Activated CD8-positive, alpha-beta memory T cell treated with anti-CD3 and anti-CD28 coated beads for 36 hours (primary cell): ENCODE data around the gene PPCDC. TPM values are rescaled to one million over a fixed set of nuclear protein-coding genes. Genes with fewer than 3 reads are reported as not detected.
"Not testable (repeated sequence)": the region's sequence is repeated elsewhere in the genome, so short reads cannot be mapped to it uniquely, and the experiment has no call there.

ENCODE experiments used
- CTCF ChIA-PET: fragments of 350-600 bp; sonication (Branson Sonifier 250); formaldehyde crosslinking; loops from one replicate; lab custom pipeline; 2021; ENCODE audit warnings: antibody characterized with exemption; lab: Charles Lee
- POLR2A ChIA-PET: fragments of 350-600 bp; sonication (Branson Sonifier 250); formaldehyde crosslinking; loops from one replicate; lab custom pipeline; 2021; ENCODE audit warnings: antibody characterized with exemption; lab: Charles Lee
- total RNA-seq, 2 experiments: library from RNA; stranded (reverse); gene quantifications; one replicate each; pipeline ENCODE4 v1.2.3, GENCODE V29; 2021

The PPCDC gene
- total RNA-seq, 2 experiments from 2014 or later: 32.4 to 34.2 TPM

DNA sequence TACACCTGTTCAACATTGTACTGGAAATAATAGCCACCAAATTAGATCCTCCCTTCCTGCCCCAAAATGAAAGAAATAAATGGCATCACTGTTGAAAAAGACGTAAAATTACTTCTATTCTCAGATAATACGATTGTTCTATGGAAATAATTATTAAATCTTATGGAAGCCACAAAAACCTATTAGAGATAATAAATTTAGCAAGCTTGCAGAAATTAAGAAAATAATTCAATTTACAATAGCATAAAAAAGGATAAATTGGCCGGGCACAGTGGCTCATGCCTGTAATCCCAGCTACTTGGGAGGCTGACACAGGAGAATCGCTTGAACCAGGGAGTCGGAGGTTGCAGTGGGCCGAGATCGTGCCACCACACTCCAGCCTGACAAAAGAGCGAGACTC is 57.8 kb downstream of the PPCDC start:
- CTCF ChIA-PET: interaction anchor here (1.0 kb wide), 1 partner anchor 16 kb away, joined by 3 read pairs; no protein-coding TSS in a partner anchor
- POLR2A ChIA-PET: interaction anchor here (0.7 kb wide), 1 partner anchor 18 kb away, joined by 8 read pairs; no protein-coding TSS in a partner anchor

DNA sequence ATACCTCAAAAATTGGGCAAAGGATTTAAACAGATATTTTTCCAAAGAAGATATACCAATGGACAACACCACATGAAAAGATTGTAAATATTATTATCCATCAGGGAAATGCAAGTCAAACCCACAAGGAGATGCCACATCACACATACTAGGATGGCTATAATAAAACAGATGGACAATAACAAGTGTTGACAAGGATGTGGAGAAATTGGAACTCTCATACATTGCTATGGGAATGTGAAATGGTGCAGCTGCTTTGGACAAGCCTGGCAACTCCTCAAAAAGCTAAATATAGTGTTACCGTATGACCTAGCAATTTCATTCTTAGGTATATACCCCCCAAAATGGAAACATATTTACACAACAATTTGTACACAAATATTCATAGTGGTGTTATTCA is 59.3 kb downstream of the PPCDC start:
- CTCF ChIA-PET: no interaction called here
- POLR2A ChIA-PET: no interaction called here

DNA sequence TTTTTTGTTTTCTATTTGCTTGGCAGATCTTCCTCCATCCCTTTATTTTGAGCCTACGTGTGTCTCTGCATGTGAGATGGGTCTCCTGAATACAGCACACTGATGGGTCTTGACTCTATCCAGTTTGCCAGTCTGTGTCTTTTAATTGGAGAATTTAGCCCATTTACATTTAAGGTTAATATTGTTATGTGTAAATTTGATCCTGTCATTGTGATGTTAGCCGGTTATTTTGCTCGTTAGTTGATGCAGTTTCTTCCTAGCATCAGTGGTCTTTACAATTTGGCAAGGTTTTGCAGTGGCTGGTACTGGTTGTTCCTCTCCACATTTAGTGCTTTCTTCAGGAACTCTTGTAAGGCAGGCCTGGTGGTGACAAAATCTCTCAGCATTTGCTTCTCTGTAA is 62.3 kb downstream of the PPCDC start:
- POLR2A ChIA-PET, CTCF ChIA-PET: not testable (repeated sequence)

DNA sequence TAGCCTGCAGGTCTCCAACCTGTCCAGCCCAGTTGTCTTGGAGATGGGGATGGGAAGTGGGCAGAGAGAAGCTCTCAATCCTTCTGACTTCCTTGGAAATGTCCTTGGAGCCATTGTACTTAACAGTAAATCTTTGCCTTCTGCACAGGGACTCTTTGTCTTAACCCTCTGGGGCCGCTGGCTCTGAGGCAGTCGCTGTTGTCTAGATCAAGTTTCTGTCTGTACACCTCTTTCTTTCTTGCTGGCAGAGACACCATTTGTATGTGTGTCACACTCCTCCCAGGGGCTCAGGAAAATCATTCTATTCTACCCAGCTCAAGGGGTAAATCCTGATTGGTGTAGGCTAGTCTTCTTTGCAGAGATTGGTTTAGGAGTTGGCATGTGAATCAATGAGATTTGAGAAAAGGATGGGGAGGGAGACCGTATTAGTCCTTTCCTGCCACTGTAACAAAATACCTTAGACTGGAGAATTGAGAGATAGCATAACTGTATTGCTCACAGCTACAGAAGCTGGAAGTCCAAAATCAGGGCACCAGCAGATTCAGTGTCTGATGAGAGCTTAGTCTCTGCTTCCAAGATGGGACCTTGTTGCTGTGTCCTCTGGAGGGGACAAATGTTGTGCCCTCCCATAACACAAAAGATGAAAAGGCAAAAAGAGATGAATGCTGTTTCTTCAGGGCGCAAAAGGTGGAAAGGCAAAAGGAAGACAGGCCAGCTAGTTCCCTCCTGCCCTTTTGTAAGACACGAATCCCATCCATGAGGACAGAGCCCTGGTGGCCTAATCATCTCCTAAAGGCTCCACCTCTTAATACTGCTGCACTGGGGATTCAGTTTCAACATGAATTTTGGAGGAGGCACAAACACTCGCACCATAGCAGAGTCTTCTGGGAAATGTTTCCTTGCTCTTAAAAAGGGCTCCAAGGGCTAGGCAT is 66.3 kb downstream of the PPCDC start:
- CTCF ChIA-PET: interaction anchor here (0.5 to 1.0 kb wide), 2 partner anchors 24 to 60 kb away, joined by 3 to 4 read pairs; no protein-coding TSS in a partner anchor
- POLR2A ChIA-PET: no interaction called here

DNA sequence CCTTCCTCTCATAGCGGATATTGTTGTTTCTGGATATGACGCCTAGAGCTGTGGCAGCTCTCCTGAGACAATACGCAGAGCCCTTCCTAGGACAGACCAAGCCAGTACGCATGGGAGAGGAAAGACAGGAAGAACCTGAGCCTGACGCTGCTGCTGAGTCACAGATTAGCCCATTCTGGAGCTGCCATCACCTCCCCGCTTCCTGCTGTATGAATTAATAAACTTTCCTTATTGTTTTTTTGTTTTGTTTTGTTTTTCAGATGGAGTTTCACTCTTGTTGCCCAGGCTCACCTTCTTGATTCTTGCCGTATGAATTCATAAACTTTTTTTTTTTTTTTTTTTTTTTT is 67.0 kb downstream of the PPCDC start:
- POLR2A ChIA-PET: no interaction called here
- CTCF ChIA-PET: interaction anchor here (0.5 to 1.0 kb wide), 2 partner anchors 23 to 61 kb away, joined by 3 to 4 read pairs; no protein-coding TSS in a partner anchor

DNA sequence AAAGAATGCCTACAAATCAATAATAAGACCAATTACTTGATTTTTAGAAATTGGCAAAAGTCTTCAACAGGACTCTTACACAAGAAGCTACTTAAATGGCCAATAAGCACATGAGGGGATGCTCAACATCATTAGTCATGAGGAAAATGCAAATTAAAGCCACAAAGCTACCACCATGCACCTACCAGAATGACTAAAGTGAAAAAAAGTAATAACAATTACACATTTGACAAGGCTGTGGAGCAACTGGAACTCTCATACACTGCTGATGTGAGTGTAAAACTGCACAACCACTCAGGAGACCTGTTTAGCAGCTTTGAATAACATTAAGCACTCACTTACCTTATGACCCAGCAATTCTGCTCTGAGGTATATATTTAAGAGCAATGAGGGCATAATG is 68.4 kb downstream of the PPCDC start:
- ChIA-PET POLR2A (interaction anchor here (0.9 kb wide), 1 partner anchor 30 kb away, joined by 4 read pairs; no protein-coding TSS in a partner anchor), CTCF (no interaction called here)

DNA sequence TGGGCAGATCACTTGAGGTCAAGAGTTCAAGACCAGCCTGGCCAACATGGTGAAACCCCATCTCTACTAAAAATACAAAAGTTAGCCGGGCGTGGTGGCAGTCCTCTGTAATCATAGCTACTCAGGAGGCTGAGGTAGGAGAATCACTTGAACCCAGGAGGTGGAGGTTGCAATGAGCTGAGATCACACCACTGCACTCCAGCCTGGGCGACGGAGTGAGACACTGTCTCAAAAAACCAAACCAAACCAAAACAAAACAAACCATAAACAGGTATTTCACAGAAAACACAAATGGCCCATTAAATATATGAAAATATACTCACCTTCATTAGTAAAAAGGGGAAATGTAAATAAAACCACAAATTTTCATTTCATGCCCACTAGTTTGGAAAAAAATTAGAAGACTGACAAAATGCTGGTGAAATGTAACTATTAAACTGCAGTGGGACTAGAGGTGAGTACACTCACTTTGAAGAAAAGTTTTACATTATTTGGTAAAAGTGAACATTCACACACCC is 71.6 kb downstream of the PPCDC start:
- CTCF ChIA-PET, POLR2A ChIA-PET: not testable (repeated sequence)

DNA sequence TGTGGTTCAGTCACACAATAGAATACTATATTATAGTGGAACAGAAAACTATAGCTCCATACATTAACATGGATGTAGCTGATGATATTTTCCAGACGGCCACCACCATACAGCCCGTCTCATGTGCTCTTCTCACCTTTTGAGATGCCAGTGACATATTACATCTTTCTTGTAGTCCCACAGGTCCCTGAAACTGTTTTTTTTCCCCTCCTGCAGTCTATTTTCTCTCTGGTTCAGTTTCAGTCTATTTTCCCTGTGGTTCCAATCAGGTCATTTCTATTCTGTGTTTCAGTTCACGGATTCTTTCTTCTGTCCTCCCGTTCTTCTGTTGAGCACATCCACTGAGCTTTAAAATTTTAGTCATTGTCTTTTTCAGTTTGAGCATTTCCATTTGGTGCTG is 72.2 kb downstream of the PPCDC start:
- POLR2A ChIA-PET: no interaction called here
- CTCF ChIA-PET: interaction anchor here (0.7 kb wide), 1 partner anchor 109 kb away, joined by 3 read pairs; no protein-coding TSS in a partner anchor

DNA sequence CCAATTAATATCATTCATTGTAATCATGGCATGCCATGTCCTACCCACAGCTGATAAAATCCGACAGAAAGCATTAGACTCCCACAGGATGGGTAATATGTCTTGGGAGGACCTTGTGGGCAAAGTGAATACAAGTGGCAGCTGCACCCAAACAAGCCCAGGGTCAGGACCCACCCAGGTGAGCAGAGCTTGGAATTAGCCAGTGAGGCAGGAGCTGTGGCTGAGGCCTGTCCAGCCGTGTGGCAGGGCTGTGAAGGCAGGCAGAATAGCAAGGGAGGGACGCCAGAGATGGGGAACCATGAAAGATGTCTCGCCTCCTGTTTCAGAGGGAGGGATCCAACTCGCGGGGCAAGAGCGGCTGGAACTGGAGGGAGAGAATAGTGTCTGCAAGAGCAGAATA is 74.5 kb downstream of the PPCDC start:
- ChIA-PET POLR2A (no interaction called here), CTCF (interaction anchor here (0.9 kb wide), 1 partner anchor 17 kb away, joined by 3 read pairs; no protein-coding TSS in a partner anchor)

DNA sequence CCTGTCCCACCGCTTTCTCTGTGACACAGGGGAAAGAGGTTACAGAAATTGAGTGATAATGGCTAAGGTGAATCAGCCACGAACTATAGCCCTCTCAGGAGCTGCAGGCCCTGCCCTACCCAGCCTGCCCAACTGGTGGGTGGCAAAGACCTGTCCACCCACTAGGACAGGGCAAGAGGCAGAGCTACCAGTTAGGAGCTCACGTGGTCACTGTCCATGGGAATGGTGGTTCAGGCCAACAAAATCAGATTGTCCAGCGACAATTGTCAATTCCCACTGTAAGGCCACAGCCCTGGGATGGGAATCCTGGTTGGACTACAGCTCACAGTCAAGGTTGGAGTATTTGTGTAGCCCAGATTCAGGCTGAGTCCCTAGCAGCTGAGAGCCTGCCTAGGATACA is 75.0 kb downstream of the PPCDC start:
- POLR2A ChIA-PET: no interaction called here
- CTCF ChIA-PET: interaction anchor here (0.8 kb wide), 1 partner anchor 10 kb away, joined by 3 read pairs; no protein-coding TSS in a partner anchor

Other genes starting within 250 kb of the PPCDC start
- gene CSK, start 241.5 kb upstream of the PPCDC start, total RNA-seq: 100 to 1,000 TPM; 289 to 301 TPM
- gene LMAN1L, start 210.8 kb upstream of the PPCDC start, total RNA-seq: under 1 TPM in 1 of 2 experiments, not detected in 1; 0.15 TPM
- gene CPLX3, start 197.0 kb upstream of the PPCDC start, total RNA-seq: not detected
- gene ULK3, start 180.4 kb upstream of the PPCDC start, total RNA-seq: 10 to 100 TPM; 49.6 to 54.3 TPM
- 10 to 100 TPM; 71.1 to 73.3 TPM for gene SCAMP2, start 150.2 kb upstream of the PPCDC start, total RNA-seq
- 10 to 100 TPM; 62.3 to 64.6 TPM for gene MPI, start 133.5 kb upstream of the PPCDC start, total RNA-seq
- 10 to 100 TPM; 50.6 to 52.7 TPM for gene FAM219B, start 116.7 kb upstream of the PPCDC start, total RNA-seq
- 100 to 1,000 TPM; 350 to 357 TPM for gene COX5A, start 85.5 kb upstream of the PPCDC start, total RNA-seq
- gene RPP25, start 66.8 kb upstream of the PPCDC start, total RNA-seq: 1 to 10 TPM; 9.5 to 9.7 TPM
- gene SCAMP5, start 28.0 kb upstream of the PPCDC start, total RNA-seq: 1 to 10 TPM; 1.2 to 1.7 TPM
- 10 to 100 TPM; 32.8 to 35.1 TPM for gene C15orf39, start 178.3 kb downstream of the PPCDC start, total RNA-seq
- not detected for gene GOLGA6C, start 234.7 kb downstream of the PPCDC start, total RNA-seq